Medulla oblongata (tissue), 1 donor: ENCODE data around the gene PCDH12.
A peak's percentile ranks its signal among the peaks of the same experiment; 100 is the strongest.

Experiments used
- DNase-seq: peaks from one replicate; pipeline ENCODE4 v3.0.0-alpha.2; 2015; ENCODE audit errors: extremely low spot score

The PCDH12 gene

GRCh38 chr5:141908796-141909195, 49.2 kb downstream of the PCDH12 start:
- DNase-seq: no peak

- DNase-seq: no peak
Observed at GRCh38 chr5:141906972-141907371, 51.0 kb downstream of the PCDH12 start.

- no peak for DNase-seq
Observed at GRCh38 chr5:141906517-141906916, 51.5 kb downstream of the PCDH12 start.

GRCh38 chr5:141904551-141904950, 53.5 kb downstream of the PCDH12 start:
- no peak for DNase-seq

- no peak for DNase-seq
Observed at GRCh38 chr5:141903261-141903660, 54.7 kb downstream of the PCDH12 start.

- no peak for DNase-seq
Observed at GRCh38 chr5:141902015-141902814, 55.8 kb downstream of the PCDH12 start.

GRCh38 chr5:141898448-141899049, 59.5 kb downstream of the PCDH12 start:
- DNase-seq: peak; percentile 28

- no peak for DNase-seq
Observed at GRCh38 chr5:141897425-141897824, 60.6 kb downstream of the PCDH12 start.
